ENCODE data around the gene SYT5. TPM values are rescaled to one million over a fixed set of nuclear protein-coding genes. Genes with fewer than 3 reads are reported as not detected.

Gene SYT5
- total RNA-seq, 1 experiment from 2014 or later: 2.3 TPM

DNA sequence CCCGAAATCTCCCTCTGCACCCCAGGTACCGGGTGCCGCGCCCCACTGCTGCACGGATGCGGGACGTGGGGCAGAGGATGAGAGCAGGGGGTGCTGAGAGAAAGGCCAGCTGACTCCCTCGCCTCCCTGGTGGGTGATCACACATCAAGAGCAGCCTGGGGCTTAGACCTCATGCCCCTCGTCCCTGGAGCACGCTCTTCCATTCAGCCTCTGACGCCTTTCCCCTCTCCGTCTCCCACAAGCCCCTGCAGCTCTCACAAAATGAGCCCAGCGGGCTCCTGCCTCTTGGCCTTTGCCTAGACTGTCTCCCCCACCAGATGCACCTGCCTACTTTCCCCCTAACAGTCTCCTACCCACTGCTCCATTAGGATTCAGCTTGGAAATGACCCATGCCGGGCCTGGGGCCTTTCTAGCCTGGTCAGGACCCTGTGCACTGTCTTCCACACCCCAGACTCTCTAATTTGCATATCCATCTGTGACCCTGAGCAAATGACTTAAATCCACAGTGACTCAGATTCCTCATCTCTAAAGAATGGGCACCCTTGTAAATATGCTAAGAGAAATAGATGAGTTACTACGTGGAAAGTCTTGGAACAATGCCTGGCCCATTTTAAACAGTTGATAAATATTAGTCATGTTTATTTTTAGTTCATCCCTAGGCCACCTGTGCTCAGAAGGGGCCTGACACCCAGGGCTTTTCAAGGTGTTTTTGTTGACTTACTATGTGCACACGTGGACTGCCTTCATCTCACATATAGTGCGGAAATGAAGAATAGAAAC is 29.8 kb upstream of the SYT5 start:
- TF ChIP-seq CEBPB (IDR thresholded peaks at IDR 0.05; ENCODE audit: low read depth) (no peak), CBX3 (IDR thresholded peaks at IDR 0.05; ENCODE audit: low read depth) (peak; percentile 77), SIN3A (IDR thresholded peaks at IDR 0.05; ENCODE audit: low read depth) (peak; percentile 81), JUND (IDR thresholded peaks at IDR 0.05) (peak; percentile 88), SP1 (IDR thresholded peaks at IDR 0.05; ENCODE audit: low read depth) (peak; percentile 89), POLR2AphosphoS5 (IDR thresholded peaks at IDR 0.05; ENCODE audit: low read depth, low read length) (peak; percentile 53; the same call in 1 of the 2 replicates), ZFX (IDR thresholded peaks at IDR 0.05) (no peak), SRF (IDR thresholded peaks at IDR 0.05; ENCODE audit: low read depth) (no peak), TCF7L2 (IDR thresholded peaks at IDR 0.05; ENCODE audit: borderline replicate concordance, extremely low read depth, insufficient read depth, insufficient read length) (no peak), EGR1 (IDR thresholded peaks at IDR 0.05; ENCODE audit: low read depth) (no peak), ELF1 (IDR thresholded peaks at IDR 0.05; ENCODE audit: borderline replicate concordance, low read depth) (no peak), EZH2 (IDR thresholded peaks at IDR 0.05) (no peak), YY1 (IDR thresholded peaks at IDR 0.05; ENCODE audit: extremely low read depth, insufficient replicate concordance, low read depth, low read length) (no peak), FOSL1 (IDR thresholded peaks at IDR 0.05; ENCODE audit: low read depth) (peak; percentile 86), POLR2A (IDR thresholded peaks at IDR 0.05; ENCODE audit: borderline replicate concordance, extremely low read depth, insufficient read depth, insufficient read length) (no peak)
- TF ChIP-seq, protein P1, sequence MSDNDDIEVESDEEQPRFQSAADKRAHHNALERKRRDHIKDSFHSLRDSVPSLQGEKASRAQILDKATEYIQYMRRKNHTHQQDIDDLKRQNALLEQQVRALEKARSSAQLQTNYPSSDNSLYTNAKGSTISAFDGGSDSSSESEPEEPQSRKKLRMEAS (IDR thresholded peaks at IDR 0.05): peak; percentile 62
- TF ChIP-seq, protein P2, sequence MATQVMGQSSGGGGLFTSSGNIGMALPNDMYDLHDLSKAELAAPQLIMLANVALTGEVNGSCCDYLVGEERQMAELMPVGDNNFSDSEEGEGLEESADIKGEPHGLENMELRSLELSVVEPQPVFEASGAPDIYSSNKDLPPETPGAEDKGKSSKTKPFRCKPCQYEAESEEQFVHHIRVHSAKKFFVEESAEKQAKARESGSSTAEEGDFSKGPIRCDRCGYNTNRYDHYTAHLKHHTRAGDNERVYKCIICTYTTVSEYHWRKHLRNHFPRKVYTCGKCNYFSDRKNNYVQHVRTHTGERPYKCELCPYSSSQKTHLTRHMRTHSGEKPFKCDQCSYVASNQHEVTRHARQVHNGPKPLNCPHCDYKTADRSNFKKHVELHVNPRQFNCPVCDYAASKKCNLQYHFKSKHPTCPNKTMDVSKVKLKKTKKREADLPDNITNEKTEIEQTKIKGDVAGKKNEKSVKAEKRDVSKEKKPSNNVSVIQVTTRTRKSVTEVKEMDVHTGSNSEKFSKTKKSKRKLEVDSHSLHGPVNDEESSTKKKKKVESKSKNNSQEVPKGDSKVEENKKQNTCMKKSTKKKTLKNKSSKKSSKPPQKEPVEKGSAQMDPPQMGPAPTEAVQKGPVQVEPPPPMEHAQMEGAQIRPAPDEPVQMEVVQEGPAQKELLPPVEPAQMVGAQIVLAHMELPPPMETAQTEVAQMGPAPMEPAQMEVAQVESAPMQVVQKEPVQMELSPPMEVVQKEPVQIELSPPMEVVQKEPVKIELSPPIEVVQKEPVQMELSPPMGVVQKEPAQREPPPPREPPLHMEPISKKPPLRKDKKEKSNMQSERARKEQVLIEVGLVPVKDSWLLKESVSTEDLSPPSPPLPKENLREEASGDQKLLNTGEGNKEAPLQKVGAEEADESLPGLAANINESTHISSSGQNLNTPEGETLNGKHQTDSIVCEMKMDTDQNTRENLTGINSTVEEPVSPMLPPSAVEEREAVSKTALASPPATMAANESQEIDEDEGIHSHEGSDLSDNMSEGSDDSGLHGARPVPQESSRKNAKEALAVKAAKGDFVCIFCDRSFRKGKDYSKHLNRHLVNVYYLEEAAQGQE (IDR thresholded peaks at IDR 0.05; ENCODE audit: low read depth): no peak
- TF ChIP-seq, protein P3, sequence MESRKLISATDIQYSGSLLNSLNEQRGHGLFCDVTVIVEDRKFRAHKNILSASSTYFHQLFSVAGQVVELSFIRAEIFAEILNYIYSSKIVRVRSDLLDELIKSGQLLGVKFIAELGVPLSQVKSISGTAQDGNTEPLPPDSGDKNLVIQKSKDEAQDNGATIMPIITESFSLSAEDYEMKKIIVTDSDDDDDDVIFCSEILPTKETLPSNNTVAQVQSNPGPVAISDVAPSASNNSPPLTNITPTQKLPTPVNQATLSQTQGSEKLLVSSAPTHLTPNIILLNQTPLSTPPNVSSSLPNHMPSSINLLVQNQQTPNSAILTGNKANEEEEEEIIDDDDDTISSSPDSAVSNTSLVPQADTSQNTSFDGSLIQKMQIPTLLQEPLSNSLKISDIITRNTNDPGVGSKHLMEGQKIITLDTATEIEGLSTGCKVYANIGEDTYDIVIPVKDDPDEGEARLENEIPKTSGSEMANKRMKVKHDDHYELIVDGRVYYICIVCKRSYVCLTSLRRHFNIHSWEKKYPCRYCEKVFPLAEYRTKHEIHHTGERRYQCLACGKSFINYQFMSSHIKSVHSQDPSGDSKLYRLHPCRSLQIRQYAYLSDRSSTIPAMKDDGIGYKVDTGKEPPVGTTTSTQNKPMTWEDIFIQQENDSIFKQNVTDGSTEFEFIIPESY (IDR thresholded peaks at IDR 0.05; ENCODE audit: extremely low read depth, insufficient replicate concordance, low read length): peak; percentile 50
- Histone ChIP-seq H3K9me3 (ENCODE audit: control insufficient read depth in 1 of 2, insufficient read depth in 1 of 2, low read depth in 1 of 2, low read length in 2 of 2) (no peaks in the 10 kb centered on the region), H2AFZ (ENCODE audit: low read depth, low read length, poor library complexity, severe bottlenecking) (no peak overlapping the region), H3K36me3 (ENCODE audit: control insufficient read depth in 1 of 2, insufficient read depth in 2 of 2, low read length in 2 of 2) (no peaks in the 10 kb centered on the region), H3K4me3 (replicated peaks in 1 of 2; ENCODE audit: low read depth in 1 of 2, low read length in 2 of 2) (0 out of 4 replicates have a peak overlapping the region, but pooled peaks of 1 of the 2 experiments have one; percentile 23), H3K4me2 (ENCODE audit: low read length) (peak overlapping the region; percentile 62), H3K27ac (ENCODE audit: low read depth, low read length) (peak overlapping the region; percentile 85), H3K27me3 (ENCODE audit: insufficient read depth, low read length) (no peaks in the 10 kb centered on the region), H3K4me1 (ENCODE audit: control insufficient read depth in 1 of 2, insufficient read depth in 2 of 2, low read length in 2 of 2) (peaks cover 38 to 63% of the 10 kb centered on the region in 2 experiments), H4K20me1 (ENCODE audit: insufficient read depth) (no peaks in the 10 kb centered on the region), H3K9me2 (ENCODE audit: insufficient read depth) (no peaks in the 10 kb centered on the region), H3K9ac (ENCODE audit: low read length) (peak overlapping the region; percentile 38), H3K79me2 (ENCODE audit: insufficient read depth, low read length) (no peaks in the 10 kb centered on the region)
- BruUV-seq (replicated peaks): no TSS peak
- intact Hi-C loops (cut with micrococcal nuclease): loop anchor here (10.0 kb wide), 1 partner anchor 235 kb away; the partner anchor contains the start of gene SHISA7
- ChIA-PET CTCF (interaction anchor here (1.3 kb wide), 1 partner anchor 21 kb away, joined by 3 read pairs; no protein-coding TSS in a partner anchor), POLR2A (interaction anchor here (1.1 to 2.3 kb wide), 7 partner anchors 20 to 129 kb away, joined by 3 to 7 read pairs (median 5); partner anchors contain the start of genes KMT5C, PPP6R1 and SYT5), RAD21 (ENCODE audit: low non-redundant PET in 1 of 2, low total read pairs in 2 of 2, uncharacterized antibody in 2 of 2, unreplicated experiment in 2 of 2) (interaction anchor here (0.6 kb wide), 2 partner anchors 53 to 113 kb away, joined by 4 to 7 read pairs; no protein-coding TSS in a partner anchor)
- ATAC-seq (peak; percentile 46), DNase-seq (ENCODE audit: low read depth, low spot score) (peak; percentile 88)
